GM21447 (cell line): ENCODE results near the gene GALNT18.
"Not testable (repeated sequence)": the region's sequence is repeated elsewhere in the genome, so short reads cannot be mapped to it uniquely, and the experiment has no call there.

Source experiments
- ATAC-seq: cut with Tn5 transposase; IDR thresholded peaks from one replicate; pipeline ENCODE4 v1.9.1; 2021; ENCODE audit not compliant: unreplicated experiment

GALNT18 gene

DNA sequence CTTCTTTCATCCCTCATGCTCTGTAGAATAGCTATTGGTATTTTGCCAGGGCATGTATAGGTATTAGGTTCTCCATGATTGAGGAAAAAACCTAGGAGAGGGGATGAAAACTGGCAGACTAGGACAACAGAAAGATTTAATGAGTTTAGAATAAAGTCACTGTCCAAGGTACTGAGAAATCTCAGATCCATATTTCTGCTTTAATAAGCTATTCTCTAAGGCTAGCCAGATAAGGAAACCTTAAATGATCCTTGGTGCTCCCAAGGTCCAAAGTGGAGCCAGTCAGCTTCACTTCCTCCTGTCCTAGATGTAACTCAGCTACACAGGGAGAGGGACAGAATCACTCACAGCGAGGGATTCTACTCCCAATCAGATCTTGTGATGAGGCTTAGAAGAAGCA is 255.0 kb downstream of the GALNT18 start:
- ATAC-seq: no peak

DNA sequence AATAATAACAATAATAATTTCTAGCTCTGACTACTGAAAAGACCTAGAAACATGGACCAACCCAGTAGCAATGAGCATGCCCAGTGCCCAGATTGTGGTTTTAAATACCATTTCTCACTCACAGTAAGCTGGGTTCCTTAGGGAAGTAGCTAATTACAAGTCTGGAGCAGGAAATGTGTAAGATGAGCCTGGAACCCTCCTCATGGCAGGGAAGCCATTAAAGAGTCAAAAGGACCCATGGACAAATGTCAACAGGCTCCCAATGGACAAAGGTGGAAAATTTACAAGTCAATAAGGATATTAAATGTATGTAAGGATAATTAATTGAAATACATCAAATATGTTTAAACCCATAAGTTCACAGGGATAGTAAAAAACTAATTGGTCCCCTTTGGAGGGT is 258.1 kb downstream of the GALNT18 start:
- ATAC-seq: no peak

DNA sequence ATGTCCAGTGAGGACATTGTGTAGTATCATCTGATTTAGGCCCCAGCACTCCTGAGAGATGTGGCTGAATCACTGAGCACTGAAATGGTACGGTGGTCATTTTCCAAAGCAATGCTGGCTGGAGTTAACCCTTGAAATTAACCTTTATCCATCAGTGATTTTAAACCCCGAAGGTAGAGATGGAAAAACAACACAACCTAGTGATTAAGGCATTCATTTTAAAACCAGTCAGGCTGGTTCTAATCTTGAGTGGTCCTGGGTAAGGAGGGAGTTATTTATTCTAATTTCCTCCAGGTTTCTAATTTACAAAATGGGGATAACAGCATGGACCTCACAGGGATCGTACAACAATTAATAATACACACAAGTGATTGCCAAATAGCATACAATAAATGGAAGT is 262.2 kb downstream of the GALNT18 start:
- no peak for ATAC-seq

DNA sequence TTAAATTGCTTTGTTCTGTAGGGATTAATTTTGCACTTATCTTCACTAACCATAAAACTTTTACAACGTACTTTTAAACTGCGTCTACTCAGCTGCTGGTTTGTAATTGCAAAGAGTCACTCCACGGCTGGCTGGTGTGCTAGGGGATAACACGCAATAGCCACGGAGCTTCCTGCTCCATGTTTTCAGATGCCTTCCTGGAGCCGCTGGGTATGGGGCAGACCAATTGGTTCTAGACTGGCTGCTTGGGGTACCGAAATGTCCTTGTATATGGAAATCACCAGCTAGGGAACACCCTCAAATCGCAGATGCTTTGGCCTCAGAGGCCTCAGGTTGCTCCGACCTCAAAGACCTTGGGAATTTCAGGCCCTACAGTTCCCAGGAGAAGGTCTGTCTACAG is 265.0 kb downstream of the GALNT18 start:
- no peak for ATAC-seq

DNA sequence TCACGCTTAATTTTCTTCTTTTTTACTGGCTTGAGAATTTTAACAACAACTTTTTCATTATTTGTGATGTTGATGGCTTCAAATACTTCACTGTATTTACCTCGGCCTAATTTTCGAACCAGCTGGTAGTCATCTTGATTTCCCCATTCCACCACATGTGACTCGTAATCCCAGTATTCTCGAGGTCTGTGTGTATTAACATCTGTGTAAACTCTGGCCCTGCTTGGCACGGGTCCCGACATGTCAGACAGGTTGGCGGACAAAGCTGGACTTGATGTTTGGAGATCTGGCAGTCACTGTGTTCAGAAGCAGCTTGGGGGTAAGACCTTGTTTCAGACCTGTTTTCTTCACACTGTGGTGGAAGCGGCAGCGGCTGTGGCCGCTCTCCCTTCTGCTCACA is 268.9 kb downstream of the GALNT18 start, which contains the start of gene CSNK2A3:
TSS of gene CSNK2A3 (minus strand) at position 373 of the 400 bp plus-strand sequence. CDS start at position 242, 131 bp downstream.
- ATAC-seq: not testable (repeated sequence)

DNA sequence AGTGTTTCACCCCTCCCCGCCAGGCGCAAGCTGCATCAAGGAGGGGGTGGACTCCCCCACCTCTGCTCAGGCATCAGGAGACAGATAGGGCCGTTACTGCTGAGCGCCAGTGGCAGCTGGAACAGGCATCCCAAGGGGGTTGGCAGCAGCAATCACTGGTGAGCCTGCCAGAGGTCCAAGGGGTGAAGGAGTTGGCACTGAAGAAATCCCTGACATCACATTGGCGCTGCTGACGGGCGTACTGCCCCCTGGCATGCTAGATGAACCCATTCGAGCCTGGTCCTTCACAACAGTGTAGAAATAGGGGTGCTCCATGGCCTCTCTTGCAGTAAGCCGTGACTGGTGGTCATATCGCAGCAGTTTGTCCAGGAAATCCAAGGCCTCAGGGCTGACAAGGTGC is 270.0 kb downstream of the GALNT18 start:
- ATAC-seq: not testable (repeated sequence)

DNA sequence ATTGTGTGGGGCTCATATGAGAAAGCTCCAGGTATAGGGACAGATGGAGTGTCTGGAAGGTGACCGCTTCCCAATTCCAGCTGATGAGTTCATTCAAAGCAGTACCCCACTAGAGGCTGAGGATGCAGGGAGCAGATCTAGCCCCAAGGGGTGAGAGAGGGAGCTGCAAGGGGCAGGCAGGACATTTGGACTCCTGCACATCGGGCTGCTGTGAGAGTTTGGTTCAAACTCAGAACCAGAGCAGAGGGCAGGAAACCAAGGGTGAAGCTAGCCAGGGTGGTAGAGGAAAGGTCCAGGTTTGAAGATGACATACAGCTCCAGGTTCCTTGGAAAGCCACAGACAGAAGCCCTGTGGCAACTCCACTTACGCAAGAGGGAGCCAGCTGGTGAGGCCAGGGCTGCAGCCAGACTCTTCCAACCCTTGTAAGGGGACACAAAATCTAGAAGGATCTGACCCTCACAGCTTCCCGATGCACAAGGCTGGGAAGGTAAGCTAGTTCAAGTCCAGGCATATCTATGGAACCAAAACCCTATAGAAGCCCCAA is 270.7 kb downstream of the GALNT18 start:
- ATAC-seq: no peak

DNA sequence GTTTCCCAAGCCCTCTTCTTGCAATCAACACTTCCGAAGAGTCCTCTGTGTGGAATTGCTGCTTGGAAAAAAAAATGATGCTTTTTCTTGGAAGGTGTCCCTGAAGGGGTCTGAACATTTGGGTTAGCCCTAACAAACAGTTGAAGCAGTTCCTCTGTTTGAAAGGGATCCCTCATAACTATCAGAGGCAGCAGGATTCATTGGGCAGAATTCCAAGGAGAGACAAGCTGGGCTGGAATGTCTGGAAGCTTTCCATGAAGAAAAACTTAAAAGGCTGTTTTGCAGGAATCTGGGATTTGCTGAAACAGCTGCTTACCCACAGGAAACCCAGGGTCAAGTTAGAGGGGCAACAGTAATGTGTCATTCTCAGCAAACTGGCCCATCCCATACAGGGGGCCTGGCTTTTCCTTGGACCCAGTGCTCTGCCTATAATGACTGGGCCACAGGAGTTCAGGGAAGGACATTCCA is 271.9 kb downstream of the GALNT18 start:
- ATAC-seq: no peak

DNA sequence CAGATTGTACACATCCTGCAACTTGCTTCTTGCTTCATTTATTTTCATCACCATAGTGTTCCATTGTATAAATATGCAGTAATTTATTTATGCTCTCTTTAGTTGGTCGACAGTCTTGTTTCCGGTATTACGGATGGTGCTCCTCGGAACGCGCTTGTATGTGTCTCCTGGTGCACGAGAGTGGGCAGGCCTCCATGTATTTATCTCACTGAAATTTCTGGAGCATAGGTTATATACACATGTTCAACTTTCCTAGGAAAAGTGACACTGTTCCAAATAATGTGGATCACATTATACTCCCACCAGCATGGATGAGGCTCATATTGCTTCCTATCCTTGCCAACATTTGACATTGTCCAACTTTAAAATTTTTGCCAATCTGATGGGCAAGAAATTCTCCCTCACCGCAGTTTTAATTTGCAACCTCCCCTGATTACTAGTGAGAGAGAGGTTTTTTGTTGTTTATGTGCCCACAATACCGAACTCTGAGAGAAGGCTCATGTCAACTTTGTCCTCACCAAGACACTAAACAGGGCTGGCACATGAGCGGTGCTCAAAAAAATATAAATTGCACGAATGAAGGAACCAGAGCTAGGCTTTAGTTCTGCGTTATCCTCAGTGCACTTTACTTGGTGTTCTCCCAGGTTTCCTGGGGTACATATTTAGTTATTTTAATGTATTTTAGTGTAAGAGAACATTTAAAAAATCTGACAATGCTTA is 272.5 kb downstream of the GALNT18 start:
- ATAC-seq: no peak

DNA sequence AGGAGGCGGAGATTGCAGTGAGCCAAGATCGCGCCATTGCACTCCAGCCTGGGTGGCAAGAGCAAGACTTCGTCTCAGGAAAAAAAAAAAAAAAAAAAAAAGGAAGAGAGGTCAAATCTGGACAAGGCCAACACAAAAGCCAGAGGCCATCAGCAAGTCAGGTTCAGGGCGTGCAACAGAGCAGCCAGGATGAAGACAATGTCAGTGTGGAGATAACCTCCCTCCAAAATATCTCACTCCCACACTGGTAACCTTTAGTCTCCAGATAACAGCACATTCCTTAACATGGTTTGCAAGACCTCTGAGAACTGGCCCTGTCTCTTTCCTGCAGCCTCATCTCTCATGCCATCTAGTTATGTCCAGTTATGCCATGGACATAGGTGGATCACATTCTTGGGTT is 273.5 kb downstream of the GALNT18 start:
- no peak for ATAC-seq

DNA sequence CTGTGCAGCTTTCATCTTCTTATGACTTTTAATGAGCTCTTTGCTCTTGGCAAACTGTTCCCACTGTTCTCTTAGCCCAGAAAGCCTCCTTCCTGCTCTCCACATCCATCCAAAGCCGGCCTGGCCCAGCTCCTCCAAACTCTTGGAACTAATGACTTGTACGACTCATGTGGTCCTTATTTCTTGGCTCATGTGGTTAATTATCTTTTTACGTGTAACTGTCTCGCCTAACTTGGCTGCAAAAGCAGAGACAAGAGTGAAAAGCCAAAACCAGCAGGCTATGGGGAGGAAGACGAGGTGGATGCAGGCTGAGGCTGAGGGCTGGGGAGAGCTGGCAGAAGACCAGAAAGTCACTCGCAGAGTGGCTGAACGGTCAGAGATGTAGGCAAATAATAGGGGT is 274.2 kb downstream of the GALNT18 start:
- ATAC-seq: no peak

DNA sequence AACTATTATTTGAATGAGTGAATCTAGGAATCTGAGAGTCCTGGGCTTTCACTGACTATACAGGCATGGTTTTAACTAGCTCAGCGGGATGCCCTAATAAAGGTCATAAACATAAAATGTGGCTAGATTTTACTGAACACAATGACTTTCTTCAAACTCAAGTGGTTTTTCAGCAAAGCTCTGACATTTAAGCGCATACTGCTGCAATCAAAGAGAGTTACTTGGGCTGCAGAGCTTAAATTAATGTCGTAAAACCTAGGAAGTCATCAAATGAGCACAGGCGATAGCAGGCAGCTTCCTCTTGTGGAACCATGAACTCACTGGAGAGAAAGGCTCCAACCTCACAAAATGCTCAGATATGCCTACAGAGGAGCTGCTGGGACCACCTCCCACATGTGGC is 275.5 kb downstream of the GALNT18 start:
- ATAC-seq: no peak

DNA sequence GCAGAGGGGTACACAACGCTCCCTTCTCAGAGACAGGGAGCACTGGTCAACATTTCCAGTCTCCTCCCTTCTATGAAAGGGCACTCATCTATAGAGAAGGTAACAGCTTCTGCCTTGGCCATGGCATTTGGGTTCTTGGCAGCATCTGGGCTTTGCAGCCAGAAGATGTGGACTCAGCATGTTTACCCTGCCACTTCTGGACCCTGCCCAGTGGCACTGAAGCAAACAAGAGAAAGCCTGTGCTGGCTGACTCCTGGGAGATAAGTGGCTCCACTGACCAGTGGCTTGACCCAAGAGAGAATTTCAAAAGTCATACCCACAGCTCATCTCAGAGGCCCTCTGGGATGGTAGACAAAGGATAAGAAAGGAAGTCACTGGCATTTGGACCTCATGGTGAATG is 276.7 kb downstream of the GALNT18 start:
- no peak for ATAC-seq

DNA sequence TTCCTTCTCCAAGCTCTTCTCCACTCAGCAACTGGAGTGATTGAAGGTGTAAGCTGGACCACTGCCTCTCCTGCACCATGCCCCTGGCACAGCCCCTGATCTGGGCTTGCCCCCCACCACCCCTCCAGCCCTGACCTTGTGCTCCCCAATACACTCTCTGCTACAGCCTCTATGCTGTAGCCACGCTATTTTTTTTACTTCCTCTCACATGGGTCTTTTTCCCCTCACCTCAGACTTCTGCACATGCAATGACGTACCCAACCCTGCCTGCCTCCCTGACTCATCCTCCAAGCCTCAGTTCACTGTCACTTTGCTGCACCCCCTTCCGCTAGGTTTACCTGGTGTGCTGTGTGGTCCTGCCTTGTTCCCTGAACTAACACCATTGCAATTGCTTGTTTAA is 277.8 kb downstream of the GALNT18 start:
- ATAC-seq: no peak

DNA sequence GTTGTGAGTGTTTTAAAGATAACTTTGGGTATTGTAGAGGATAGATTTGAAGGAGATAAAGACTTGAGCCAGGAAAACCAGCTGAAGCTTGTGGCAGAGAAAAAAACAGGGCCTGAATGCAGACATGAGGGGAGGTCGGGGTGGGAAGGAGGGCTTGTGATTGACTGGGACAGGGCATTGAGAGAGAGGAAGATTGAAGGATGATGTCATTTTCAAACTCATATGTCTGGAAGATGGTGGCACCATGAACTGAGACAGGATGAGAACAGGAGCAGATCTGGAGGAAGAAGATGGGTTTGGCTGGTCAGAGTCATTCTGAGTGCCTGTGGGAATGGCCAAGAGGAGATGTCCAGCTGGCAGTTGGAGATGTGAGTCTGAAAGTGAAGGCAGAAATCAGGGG is 283.5 kb downstream of the GALNT18 start:
- ATAC-seq: no peak

DNA sequence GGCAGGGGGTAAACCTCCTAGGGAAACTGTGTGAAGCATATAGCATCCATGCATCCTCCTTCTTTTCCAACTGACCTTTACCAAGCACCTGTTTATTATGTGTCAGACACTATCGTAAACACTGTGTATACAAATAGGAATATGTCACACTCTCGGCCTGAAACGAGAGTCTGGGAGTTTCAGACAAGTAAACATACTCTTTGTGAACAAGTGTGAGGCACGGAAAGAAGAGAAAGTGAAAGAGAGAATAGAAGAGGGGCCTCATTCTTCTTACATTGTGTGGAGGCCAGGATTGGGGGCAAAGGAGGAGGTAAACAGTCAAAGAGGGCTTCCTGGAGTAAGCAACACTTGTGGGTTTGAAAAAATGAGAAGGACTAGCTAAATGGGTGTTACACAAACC is 285.1 kb downstream of the GALNT18 start:
- no peak for ATAC-seq

DNA sequence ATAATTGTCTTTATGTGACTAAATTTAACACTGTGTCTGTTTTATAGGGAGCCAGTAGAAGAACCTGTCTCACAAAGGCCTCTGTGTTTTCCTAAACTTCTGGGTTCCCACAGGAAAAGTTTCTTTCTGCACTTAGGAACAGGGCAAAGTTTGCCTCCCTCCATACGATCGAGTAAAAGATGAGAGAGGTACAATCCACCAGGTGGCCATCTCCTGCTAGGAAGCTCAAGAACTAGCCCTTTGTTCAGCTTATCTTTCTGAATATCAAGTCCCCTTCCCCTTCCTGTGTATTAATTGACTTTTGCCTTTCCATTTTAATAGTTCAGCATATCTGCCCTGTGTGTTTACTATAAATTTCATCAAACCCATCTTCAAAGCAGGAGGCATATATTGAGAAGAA is 286.8 kb downstream of the GALNT18 start:
- ATAC-seq: no peak

DNA sequence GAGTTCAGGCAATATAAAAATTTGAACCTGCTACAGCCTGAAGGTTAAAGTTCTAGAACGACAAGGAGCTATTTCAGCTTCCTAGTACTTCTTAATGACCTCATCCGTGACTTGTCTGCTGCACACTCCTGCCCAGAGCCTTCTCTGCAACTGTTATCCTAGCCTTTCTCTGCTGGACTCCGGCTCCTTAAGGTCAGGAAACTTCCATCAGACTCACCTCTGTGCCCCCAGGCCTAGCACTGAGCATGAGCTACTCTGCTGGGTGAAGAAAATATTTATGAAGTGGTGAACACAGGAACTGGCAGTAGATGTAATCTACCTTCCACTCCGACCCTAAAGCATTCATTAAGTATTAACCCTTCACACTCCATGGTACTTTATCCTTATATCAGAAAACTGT is 287.2 kb downstream of the GALNT18 start:
- no peak for ATAC-seq

DNA sequence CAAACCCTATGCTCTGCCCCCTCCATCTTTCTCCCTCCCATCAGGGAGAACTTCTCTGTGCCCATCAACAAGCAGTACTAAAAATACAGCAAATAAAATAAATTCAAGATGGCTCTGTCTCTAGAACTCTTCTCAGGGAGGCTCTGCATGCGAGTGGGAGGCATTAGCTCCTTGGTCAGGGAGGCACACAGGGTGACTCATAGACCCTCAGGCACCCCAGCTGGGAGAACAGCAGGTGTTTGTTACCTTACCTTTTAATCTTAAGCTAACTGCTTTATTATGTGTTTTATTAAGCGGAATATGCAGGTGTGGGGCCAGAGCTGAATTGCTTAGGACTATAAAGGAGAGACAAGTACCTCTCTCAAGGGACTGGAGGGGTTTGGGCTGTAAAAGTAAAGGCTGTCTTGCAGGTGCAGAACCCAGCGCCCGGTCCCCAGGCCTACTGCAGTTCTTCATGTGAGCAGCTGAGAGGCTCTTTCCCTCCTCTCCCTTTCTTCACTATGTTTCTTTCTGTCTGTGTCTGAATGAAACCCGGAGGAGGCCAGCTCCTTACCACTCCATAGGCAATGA is 289.6 kb downstream of the GALNT18 start:
- ATAC-seq: no peak

DNA sequence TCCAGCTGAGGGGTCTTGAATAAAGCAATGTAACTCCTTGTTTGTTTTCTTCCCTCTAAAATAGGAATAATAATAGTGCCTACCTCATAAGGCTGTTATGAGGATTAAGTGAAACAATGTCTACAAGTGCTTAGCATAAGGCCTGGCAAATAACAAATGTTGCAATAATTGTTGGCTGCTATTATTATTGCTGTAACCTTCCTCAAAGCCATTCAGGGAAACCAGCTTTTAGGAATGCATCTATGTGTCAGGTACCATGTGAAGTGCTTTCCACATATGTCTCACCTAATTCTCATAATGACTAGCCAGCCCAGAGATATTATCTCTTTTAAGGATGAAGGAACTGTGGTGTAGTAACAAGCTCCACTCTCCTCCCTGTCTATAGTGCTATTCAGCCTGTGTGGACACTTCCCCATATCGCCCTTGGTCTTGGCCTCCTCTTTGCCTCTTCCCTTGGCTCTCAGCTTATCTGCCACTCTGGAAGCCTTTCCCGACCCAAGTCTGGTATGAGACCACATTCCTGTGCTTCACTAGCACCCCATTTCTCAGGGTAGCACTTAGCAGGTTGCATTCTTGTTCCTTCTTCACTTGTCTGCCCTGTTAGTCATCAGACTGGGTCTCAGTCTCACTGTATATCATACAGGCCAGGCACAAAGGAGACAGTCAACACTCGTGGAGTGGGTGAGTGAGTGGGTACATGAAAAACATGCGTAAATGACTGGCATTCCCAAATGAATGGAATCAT is 292.6 kb downstream of the GALNT18 start:
- ATAC-seq: no peak

DNA sequence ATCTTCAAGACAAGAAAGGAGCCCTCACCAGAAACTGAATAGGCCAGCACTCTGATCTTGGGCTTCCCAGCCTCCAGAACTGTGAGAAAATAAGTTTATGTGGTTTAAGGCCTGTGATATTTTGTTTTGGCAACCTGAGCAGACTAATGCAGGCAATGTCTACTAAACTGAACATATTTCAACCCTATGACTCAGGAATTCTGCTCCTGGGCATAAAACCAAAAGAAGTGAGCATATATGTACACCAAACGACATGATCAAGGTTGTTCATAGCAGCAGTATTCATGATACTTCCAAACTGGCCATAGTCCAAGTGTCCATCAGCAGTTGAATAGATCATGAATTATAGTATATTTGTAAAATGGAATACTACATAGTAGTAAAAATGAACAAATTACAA is 297.7 kb downstream of the GALNT18 start:
- ATAC-seq: no peak

DNA sequence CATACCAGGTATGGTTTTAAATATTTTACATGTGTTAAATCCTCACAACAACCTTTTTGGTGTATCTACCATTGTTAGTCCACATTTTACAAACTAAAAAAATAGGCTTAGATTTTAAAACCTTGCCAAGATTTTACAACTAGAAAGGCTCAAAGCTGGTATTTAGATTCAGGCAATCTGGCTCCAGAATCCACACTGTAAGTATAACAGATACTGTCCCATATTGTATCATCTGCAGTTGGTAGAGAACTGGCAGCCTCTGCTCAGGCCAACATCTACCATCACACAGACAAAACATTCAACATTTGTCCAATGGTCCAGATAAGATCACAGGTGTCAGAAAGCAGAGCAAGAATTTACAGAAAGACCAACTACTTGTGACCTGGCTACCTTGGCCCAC is 299.7 kb downstream of the GALNT18 start:
- ATAC-seq: no peak
